Measurements from ENCODE around the gene YLPM1.
"Not testable (repeated sequence)": the region's sequence is repeated elsewhere in the genome, so short reads cannot be mapped to it uniquely, and the experiment has no call there.

The YLPM1 gene

GRCh38 chr14:74762917-74763802 is at the start of gene YLPM1:
YLPM1 (plus strand) TSS chr14:74763316; CDS start chr14:74763490, 174 bp downstream.
- DNase-seq (ENCODE audit: low read depth), result peak; percentile 79

DNA sequence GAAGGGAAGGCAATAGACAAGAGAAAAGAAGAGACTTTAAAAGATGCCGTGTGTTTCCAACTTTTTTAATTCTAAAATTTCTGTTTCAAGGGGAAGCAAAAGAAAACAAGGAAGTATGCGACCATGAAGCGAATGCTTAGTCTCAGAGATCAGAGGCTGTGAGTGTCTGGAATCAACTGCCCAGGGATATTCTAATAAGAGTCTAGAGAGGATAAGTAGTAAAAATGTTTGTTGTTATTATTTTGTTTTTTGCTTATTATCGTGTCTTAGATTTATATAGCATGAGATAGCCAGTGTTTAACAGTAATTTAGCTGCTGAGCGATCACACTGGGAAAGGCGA is 49.8 kb upstream of the YLPM1 start:
- DNase-seq (ENCODE audit: low read depth), result no peak

DNA sequence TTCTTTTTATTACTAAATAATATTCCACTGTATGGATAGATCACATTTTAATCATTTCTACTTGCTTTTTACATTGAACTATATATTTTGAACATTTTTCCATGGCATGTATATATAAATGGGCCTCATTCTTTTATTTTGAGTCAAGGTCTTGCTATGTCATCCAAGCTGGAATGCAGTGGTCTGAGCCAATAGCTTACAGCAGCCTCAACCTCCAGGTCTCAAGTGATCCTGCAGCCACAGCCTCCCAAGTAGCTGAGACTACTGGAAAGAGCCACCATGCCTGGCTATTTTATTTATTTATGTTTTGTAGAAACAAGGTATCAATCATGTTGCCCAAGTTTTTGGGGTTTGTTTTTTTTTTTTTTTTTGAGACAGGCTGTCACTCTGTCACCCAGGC is 42.6 kb upstream of the YLPM1 start:
- no peak for DNase-seq (ENCODE audit: low read depth)

DNA sequence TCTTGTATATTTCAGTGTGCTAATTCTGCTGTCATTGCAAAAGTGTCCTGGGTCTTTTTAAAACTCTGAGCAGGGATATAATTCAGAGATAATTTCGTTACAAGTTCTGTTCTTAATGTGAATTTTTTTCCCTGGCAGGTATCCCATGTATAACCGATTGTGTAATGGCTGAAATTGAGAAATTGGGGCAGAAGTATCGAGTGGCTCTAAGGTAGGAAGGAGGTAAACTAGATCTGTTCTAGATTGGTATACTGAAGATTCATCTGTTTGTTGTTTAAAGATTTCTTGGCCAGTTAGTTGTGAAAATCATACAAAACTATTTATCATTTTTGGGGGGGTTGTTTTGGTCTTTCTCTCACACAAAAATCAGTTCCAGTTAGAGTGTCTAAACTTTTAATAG is 40.0 kb upstream of the YLPM1 start:
- DNase-seq (ENCODE audit: low read depth), result no peak

DNA sequence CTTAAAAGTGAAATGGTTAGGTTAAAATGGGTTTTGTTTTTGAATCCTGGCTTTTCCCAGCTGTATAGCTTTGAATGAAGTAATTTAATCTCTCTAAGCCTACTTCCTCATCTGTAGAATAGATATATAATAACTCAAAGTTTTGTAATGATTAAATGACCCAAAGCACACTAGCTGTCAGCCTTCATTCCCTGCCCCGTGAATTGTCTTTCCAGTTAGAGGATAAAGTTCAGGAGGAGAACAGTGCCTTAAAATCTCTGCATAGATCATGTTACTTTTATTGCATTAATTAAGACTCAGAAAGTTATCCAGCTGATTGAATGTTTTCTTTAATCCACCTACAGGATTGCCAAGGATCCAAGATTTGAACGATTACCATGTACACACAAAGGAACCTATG is 30.7 kb upstream of the YLPM1 start:
- DNase-seq (ENCODE audit: low read depth), result no peak

- DNase-seq (ENCODE audit: low read depth), result no peak
These were observed 29.9 kb upstream of the YLPM1 start for GRCh38 chr14:74733221-74733620.

GRCh38 chr14:74735125-74735524 is 28.0 kb upstream of the YLPM1 start:
- no peak for DNase-seq (ENCODE audit: low read depth)

- no peak for DNase-seq (ENCODE audit: low read depth)
These were observed 25.3 kb upstream of the YLPM1 start for GRCh38 chr14:74737753-74738325.

DNA sequence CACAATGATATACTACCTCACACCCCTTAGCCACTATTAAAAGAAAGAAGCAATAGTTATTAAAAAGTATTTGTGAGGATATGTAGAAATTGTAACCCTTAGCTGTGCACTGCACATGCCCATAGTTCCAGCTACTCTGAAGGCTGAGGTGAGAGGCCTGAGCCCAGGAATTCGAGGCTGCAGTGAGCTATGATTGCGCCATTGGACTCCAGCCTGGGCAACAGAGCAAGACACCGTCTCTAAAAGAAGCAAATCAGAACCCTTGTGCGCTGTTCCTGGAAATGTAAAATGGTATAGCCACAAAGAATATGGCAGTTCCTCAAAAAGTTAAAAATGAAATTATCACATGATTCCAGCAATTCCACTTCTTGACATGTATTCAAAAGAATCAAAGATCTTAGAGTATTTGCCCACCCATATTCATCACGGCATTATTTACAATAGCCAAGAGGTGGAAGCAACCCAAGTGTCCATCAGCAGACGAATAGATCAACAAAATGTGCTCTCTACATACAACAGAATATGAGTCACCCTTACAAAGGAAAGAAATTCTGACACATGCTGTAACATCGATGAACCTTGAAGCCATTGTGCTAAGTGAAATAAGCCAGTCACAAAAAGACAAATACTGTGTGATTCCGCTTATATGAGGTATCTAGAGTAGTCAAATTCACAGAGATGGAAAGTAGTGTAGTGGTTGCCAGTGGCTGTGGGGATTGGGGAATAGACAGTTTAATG is 23.7 kb upstream of the YLPM1 start:
- no peak for DNase-seq (ENCODE audit: low read depth)

DNA sequence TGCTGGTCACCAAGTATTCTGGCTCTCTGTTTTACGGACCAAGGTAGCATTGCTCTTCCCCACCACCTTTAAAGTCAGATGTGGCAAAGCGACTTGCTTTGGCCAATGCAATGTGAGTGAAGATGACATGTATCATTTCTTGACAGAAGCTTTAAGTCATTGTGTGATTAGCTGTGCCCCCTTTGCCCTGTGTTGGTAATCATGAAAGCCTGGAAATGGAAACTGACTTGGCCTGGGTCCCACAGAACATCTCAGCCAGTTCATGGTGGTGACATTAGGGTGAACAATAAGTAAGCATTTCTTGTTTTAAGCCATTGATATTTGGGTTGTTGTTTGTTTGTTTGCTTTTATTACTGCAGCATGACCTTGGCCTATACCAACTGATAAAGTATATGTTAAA is 15.9 kb upstream of the YLPM1 start:
- DNase-seq (ENCODE audit: low read depth), result no peak

GRCh38 chr14:74754157-74754556 is 9.0 kb upstream of the YLPM1 start:
- no peak for DNase-seq (ENCODE audit: low read depth)

- DNase-seq (ENCODE audit: low read depth), result no peak
These were observed 8.2 kb upstream of the YLPM1 start for GRCh38 chr14:74754899-74755298.

DNA sequence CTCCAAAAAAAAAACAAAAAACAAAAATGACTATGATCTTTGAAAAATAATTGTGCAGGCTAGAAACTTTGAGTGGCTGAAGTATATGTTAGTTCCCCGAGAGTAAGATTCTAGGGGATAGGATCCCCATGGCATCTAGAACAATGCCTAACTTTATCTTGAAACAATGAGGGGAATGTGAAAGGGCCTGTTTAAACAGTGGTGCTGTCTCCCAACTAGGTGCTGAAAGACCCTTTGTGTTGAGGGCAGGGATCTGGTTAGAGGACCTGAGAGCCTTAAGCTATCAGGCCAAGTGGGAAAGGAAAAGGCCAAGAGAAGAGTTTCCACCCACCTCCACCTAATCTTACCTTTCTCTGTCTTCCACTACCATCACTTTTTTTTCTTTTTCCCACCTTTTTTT is 6.8 kb upstream of the YLPM1 start:
- no peak for DNase-seq (ENCODE audit: low read depth)

- not testable (repeated sequence) for DNase-seq (ENCODE audit: low read depth)
These were observed 4.6 kb upstream of the YLPM1 start for GRCh38 chr14:74758505-74758904.

DNA sequence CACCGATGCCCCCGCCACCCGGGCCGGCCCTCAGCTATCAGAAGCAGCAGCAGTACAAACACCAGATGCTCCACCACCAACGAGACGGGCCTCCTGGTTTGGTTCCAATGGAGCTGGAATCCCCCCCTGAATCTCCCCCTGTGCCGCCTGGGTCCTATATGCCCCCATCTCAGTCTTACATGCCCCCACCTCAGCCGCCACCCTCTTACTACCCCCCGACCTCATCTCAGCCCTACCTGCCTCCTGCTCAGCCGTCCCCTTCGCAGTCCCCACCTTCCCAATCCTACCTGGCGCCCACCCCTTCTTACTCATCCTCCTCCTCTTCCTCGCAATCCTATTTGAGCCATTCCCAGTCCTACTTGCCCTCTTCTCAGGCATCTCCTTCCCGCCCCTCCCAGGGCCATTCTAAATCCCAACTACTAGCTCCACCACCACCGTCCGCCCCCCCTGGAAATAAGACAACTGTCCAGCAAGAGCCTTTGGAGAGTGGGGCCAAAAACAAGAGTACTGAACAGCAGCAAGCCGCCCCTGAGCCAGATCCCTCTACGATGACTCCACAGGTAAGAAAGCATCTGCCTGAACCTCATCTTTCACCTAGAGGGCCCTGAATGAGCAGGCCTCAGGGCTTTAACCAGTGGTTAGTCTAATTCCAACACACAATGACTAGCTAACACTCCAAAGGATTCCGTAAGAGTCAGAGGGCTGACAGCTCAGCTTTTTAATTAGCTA is 851 bp downstream of the YLPM1 start:
- no peak for DNase-seq (ENCODE audit: low read depth)

GRCh38 chr14:74765721-74766120 is 2.6 kb downstream of the YLPM1 start:
- no peak for DNase-seq (ENCODE audit: low read depth)

DNA sequence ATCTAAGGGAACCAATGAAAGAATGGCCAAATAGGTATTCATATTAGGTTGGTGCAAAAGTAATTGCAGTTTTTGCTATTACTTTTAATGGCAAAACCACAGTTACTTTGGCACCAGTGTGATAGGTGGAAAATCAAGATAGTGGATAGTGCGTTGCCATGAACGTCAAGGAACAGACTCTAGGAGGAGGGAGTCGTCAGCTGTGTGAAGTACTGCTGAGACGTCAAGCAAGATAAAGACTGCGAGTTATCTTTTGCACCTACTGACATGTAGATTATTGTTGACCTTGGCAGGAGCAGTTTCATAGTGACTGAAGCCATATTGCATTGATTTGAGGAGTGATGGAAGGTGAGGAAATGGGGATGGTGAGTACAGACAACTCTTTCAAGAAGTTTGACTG is 8.3 kb downstream of the YLPM1 start:
- DNase-seq (ENCODE audit: low read depth), result no peak

DNA sequence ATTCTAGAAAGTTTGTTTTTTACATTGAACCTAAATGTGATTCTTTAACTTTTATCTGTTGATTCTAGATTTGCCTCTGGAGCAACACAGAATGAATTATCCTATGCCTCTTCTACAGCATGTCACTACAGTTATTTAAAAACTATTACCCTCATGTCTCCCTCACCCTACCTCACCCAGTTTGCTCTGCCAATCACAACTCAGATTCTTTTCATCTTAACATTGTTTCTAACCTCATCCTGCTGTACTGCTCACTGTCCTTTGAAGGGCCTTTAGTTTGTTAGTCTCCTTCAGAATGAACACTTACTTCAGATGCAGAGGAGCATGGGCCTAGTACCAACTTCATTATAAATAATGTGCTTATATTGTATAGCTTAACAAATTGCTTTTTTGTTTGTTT is 21.5 kb downstream of the YLPM1 start:
- DNase-seq (ENCODE audit: low read depth), result no peak

DNA sequence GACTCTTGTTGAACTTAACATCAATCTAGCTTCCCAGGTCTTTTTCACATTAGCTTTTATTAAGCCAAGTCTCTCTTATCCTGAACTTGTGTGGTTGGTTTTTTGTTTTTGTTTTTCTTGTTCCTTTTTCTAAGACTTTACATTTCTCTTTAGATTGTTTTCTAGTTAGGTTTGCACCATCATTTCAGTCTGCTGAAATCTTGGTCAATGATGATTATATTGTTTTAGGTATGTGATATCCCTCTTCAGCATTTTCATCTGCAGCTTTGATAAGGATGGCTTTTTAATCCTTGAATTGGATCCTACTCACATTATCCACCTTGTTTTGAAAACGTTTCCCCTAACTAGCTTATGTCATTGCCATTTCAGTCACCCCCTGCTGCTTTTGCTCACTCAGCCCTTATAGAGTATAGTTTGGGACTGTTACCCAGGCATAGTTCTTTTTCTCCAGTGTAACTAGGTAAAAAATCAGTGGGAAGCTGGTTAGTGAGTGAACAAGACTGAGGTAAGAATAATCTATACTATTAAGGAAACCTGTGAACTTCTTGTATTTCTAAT is 22.0 kb downstream of the YLPM1 start:
- no peak for DNase-seq (ENCODE audit: low read depth)

DNA sequence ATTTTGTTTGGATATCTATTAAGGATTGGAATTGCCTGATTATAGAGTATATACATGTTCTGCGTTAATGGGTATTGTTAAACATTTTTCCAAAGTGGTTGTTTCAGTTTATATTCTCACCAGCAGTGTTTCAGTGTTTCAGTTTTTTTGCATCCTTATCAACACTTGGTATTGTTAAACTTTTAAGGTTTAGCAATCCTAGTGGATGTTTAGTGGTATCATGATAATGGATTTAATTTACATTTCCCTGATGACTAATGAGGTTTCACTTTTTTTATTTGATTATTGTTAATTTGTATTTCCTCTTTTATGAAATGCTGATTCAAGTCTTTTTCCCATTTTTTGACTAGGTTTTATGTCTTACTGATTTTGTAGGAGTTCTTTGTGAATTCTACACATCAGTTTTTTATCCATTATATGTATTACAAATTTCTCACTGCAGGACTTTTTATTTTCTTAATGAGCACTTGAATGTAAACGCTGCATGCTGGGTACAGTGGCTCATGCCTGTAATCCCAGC is 23.7 kb downstream of the YLPM1 start:
- DNase-seq (ENCODE audit: low read depth), result no peak

- DNase-seq (ENCODE audit: low read depth), result no peak
These were observed 29.3 kb downstream of the YLPM1 start for GRCh38 chr14:74792249-74793039.
